NCI-H2196 (cell line): ENCODE measurements around the gene MED16.
A peak's percentile ranks its signal among the peaks of the same experiment; 100 is the strongest.

ENCODE experiments used
- DNase-seq: peaks from one replicate; lab custom pipeline; 2025; ENCODE audit not compliant: unreplicated experiment; lab: John Stamatoyannopoulos, UW

The MED16 gene

DNA sequence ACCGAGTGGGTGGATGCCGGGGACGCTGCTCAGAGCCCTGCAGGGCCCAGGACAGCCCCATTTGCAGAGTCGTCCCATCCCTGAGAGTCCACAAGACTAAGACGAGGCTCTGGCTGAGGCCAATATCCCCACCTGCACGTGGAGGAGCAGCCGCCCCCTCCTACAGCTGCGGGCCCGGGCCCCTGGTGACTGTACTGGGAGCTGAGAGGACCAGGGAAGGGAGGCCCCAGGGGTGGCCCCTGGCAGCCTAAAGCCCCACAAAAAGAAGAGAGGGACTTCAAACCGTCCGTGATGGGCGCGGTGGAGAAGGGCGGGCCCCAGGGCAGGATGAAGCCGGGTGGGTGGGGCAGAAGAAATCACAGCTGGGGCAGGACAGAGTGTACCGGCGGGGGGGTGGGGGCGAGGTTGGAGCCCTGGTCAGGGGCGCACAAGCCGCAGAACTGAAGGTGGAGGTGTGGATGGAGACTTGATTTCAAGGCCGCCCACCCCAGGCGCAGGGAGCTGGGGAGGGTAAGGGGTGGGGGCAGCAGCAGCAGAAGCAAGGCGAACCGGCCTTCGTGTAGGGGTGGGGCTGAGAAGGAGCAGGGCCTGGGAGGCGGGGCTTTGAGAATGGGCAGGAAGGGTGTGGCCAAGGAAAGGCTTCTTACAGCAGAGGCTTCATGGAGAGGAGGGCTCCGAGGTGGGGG lies 20.6 kb downstream of the MED16 start:
- no peak for DNase-seq

DNA sequence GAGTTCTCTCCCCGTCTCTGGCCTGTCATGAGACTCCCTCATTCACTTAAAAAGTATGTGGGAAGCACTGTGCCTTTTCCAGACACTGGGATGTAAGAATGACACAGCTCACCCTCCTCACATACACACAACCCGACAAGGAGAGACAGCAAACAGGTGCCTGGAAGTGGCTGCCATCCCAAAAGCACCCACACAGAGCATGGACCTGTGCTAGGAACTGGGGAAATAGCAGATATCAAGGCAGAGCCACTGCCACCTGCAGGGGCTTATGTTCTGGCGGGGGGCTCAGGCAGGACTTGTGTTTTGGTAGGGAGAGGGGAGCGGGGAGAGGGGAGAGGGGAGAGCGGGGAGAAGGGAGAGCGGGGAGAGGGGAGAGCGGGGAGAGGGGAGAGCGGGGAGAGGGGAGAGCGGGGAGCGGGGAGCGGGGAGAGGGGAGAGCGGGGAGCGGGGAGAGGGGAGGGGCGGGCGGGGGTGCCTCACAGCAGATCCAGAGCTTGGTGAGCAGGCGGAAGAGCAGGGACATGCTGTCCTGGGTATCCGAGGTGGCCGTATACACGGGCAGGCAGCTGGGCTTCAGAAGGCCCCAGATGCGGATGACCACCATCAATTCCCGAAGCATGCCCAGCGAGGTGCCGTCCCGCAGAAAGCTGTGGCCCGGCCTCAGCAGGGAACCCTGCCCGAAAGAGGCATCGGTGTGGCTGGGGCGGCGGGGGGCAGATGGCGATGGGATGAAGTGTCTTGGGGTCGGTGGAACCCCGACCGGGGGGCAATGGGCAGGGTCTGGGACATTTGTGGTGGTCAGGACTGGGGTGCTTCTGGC lies 21.3 kb downstream of the MED16 start:
- no peak for DNase-seq

DNA sequence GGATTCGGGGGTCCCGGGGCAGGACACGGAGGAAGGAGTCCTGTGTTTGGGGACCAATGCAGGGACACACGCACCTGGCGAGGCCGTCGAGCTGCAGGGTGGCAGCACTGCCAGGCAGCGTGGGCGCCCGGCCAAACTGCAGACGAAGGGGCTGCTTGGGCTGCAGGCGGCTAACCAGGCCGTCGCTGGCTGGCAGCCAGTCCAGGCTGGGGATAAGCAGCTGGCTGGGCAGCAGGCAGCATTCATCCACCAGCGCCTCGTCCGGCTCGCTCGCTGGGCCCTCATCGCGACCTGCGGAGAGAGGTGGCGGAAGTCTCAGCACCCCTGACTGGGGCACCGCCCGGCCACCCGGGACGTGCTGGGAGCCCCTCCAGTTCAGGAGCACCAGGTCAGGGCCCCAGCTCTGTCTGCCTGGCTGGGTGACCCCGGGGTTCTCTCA lies 22.0 kb downstream of the MED16 start:
- DNase-seq, result peak; percentile 92

DNA sequence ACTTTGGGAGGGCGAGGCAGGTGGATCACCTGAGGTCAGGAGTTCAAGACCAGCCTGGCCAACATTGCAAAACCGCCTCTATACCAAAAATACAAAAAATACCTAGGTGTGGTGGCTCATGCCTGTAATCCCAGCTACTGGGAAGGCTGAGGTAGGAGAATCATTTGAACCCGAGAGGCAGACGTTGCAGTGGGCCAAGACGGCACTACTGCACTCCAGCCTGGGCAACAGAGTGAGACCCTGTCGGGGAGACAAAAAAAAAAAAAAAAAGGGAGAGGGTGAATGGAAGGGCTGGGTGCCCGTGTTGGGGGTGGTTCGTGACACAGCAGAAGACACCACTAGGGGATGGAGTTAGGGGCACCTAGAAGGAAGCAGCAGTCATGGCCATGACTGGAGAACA lies 22.7 kb downstream of the MED16 start:
- DNase-seq, result no peak

DNA sequence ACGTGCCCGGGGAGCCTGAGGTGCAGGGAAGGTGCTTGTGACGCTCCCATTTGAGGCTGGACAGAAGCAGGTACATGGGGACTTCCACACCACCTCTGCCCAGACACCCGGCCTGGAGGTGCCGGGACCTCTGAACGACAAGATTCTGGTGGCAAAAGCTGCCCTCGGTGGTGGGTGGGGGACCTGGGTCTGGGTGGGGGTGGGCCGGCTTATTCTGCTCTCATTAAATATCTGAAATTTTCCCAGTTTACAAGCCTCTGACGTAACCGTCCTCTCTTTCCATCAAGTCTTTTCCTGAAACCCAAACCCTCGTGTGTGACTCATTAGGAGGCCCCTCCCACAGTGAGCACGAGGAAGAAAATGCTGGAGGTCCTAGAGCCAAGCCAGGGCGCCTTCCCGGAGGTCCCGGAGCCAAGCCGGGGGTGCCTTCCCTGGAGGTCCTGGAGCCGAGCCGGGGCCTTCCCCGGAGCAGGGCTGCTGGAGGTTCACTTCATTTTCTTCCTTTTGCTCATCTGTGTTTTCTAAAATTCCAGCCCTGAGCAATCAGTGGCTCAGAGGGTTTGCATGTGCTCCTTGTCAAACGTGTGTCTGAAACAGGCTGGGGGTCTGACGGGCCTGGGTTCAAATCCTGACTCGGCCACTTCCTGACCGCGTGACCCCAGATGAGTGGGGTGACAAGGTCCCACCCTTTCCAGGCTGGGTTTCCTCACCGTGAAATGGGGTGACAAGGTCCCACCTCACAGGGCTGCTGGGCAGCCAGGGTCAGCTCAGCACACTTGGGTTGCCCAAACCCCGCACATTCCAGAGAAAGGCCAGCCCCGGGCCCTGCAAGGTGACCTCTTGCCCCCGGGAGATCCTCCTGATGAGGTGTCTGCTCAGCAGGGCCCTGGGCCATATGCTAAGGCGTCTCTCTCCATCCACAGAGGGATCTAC lies 23.5 kb downstream of the MED16 start:
- peak; percentile 42 for DNase-seq

DNA sequence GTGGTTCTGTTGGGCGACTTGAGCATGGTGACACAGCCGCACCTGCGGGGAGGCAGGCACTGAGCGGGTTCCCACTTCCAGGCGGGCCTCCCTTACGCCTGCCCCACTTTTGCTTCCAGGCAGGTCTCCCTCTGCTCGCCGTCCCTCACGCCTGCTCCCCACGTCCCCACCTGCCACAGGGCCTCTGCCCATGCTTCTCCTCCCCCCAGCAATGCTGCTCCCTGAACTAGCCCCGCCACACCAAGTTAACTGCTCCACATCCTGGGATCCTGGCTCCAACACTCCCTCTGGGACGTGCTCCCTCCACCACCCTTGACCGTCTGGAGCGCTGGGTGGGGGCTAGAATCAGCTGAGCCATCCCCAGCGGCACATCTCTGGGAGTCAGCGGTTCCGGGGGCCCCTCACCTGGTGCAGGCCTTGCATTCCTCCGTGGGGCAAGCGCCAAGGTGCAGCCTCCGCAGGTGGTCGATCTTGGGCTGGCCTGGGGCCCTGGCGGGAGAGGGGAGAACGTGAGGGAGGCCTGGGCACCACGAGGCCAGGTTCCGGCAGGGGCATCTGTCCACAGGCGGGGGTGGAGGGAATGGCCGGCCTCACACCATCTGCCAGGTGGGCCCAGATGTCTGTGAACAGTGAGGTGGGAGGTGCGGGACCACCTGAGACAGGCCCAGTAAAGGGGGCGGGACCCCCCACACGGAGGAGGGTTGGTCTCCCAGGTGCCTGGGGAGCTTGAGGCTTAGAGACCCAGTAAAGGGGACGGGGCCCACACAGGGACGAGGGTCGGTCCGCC lies 24.3 kb downstream of the MED16 start:
- DNase-seq, result no peak

GRCh38 chr19:867855-868457 lies 25.0 kb downstream of the MED16 start:
- DNase-seq, result no peak

GRCh38 chr19:867301-867793 lies 25.6 kb downstream of the MED16 start:
- DNase-seq, result no peak

GRCh38 chr19:866769-867300 lies 26.2 kb downstream of the MED16 start:
- DNase-seq, result no peak

DNA sequence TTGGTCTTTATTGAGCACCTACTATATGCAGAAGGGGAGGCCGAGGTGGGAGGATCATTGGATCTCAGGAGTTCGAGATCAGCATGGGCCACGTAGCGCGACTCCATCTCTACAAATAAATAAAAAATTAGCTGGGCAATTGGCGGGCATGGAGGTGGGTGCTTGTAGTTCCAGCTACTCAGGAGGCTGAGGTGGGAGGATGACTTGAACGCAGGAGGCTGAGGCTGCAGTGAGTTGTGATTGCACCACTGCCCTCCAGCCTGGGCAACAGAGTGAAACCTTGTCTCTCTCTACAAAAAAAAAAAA lies 29.7 kb downstream of the MED16 start:
- DNase-seq, result no peak

GRCh38 chr19:862581-863314 lies 30.2 kb downstream of the MED16 start:
- DNase-seq, result peak; percentile 44

DNA sequence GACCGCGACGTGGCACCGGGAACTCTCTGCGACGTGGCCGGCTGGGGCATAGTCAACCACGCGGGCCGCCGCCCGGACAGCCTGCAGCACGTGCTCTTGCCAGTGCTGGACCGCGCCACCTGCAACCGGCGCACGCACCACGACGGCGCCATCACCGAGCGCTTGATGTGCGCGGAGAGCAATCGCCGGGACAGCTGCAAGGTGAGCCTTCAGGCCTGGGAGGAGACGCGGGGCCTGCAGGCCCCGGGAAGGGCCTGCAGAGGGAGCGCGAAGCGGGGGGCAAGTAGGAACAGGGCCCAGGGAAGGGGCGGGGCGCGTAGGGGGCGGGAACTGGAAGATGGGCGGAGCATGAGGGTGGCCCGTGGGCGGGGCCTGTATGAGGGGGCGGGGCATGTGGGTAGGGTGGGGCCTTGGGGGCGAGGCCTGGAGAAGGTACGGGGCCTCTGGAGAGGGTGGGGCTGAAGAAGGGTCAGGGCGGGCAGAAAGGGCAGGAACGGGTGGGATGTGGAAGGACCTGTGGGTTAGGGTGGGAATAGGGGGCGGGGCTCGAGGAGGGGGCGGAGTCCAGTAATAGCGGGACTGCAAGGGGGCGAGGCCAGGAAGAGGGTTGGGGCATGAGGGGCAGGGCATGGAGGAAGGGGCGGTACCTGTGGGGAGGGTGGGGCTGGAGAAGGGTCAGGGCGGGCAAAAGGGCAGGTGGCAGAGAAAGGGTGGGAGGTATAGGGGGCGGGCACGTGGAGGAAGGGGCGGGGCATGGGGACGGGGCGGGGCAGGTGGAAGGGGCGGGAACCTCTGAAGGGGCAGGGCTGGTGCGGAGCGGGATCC lies 31.0 kb downstream of the MED16 start:
- peak; percentile 83 for DNase-seq

DNA sequence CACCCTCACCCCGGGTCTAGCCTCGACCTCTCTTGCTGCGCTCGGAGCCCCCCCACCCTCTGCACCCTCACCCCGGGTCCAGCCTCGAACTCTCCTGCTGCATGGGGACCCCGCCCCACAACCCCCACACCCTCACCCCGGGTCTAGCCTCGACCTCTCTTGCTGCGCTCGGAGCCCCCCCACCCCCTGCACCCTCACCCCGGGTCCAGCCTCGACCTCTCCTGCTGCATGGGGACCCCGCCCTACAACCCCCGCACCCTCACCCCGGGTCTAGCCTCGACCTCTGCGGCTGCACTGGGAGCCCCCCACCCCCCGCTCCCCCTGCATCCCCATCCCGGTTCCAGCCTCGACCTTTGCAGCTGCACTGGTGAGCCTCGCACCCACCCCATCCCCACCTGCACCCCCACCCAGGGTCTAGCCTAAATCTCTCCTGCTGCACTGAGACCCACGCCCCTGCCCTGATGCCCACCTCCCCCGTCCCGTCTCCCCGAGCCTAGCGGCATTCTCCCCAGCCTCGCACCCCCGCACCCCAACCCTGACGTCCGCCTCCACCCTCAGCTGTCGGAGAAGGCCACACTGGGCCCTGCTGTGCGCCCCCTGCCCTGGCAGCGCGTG lies 31.7 kb downstream of the MED16 start:
- DNase-seq, result no peak

- no peak for DNase-seq
These were observed 33.8 kb downstream of the MED16 start, which contains the start of gene CFD for GRCh38 chr19:858868-859843. Gene CFD, plus strand, starts transcription at chr19:859664. Its CDS starts 26 bp downstream, at chr19:859690.

DNA sequence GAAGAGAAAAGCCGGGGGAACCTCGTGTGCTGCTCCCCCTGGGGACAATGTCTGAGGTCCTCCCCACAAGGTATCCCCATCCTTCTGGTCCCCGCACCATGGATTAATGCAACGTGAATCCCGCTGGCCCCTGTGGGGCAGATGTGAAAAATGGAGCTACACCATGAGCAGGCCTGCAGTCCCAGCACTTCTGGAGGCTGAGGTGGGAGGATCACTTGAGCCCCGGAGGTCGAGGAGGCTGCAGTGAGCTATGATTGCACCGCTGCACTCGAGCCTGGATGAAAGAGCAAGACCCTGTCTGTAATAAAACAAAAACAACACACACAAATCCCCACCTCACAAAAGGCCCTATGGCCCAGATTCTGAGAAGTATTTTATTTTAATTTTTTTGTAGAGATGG lies 34.7 kb downstream of the MED16 start:
- DNase-seq, result no peak

DNA sequence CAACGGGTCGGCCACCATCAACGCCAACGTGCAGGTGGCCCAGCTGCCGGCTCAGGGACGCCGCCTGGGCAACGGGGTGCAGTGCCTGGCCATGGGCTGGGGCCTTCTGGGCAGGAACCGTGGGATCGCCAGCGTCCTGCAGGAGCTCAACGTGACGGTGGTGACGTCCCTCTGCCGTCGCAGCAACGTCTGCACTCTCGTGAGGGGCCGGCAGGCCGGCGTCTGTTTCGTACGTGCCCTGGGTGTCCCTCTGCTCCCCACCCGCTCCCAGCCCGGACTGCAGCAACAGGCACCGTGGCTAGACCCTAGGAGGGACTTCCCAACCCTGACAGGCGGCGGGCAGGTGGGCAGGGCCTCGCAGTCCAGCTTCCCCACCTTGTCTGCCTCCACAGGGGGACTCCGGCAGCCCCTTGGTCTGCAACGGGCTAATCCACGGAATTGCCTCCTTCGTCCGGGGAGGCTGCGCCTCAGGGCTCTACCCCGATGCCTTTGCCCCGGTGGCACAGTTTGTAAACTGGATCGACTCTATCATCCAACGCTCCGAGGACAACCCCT lies 37.3 kb downstream of the MED16 start:
- no peak for DNase-seq
